Stimulated activated CD8-positive, alpha-beta memory T cell treated with anti-CD3 and anti-CD28 coated beads, Interleukin-4, amount 100 ng/mL, for 48 hours (primary cell): ENCODE results near the gene MAD2L1.
A peak's percentile ranks its signal among the peaks of the same experiment; 100 is the strongest.

Source experiments
- DNase-seq: peaks from one replicate; pipeline ENCODE4 v3.0.0-alpha.2; 2020

The MAD2L1 gene

DNA sequence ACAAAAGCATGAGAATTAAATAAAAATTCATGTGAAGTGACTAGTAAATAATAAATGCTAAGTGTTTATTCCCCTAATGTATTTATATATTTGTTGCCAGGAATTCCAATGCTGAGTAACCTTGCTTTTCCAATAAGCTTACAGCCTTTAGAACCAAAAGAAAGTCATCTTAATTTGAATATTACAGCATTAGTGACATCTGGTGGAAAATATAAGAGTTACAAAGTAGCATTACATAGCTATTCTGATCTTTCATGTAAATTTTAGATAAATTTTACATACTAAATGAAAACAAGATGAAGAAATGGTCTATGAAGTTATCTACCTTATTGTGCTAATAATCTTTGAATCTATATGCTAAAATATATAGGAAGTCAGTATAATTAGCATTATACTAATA, 10.4 kb downstream of the MAD2L1 start:
- DNase-seq, result no peak

DNA sequence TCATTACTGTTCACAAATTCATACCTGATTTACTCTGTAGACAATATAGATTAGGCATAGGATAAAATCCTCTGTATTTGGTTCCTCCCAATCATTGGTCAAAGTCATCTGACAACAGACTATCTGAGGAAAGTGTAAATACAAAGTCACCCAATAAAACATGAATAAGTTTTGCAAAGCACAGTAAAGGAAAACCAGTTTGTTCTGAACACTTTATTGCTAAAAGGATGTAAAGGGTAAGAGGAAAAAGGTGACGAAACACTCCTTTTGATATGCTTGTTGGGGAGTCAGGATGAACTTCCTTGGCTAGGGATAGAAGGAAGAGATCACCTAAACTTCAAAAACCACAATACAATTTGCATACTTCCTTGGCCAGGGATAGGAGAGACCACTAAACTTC, 10.9 kb downstream of the MAD2L1 start:
- DNase-seq, result no peak

DNA sequence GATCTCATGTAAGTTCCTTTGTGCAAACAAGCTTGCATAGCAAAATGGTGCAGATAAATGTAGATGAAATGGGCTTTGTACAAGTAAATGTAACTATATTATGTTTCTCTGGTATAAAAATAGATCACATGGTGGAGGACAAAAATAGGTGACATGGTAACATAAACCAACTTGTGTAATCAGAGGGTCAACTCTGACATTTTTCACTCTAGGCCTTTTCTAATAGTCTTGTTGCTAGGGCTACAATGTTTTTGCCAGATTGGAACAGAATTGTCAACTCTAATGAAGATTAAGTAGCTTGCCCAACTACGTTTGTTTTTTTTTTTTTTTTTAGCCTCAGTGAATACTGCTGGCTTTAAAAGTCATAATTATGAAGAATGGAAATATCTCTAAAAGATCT, 11.5 kb downstream of the MAD2L1 start:
- DNase-seq, result no peak

DNA sequence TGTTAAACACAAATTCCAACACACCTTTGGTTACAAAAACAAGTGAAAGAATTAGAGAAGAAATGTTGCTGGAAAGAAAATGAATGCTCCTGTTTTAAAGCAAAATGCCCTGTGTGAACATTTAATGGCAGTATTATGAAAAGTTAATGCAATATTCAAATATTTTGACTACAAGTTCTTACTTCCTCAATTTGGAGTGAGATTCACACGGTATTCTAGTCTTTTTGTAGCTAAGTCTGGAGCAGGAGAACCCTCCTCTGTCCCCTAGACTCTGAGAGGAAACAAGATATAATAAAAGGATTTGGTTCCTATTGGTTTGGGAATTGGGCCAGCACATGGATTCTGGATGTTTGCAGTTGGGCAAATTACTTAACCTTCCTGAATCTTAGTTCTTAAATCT, 12.7 kb downstream of the MAD2L1 start:
- no peak for DNase-seq

DNA sequence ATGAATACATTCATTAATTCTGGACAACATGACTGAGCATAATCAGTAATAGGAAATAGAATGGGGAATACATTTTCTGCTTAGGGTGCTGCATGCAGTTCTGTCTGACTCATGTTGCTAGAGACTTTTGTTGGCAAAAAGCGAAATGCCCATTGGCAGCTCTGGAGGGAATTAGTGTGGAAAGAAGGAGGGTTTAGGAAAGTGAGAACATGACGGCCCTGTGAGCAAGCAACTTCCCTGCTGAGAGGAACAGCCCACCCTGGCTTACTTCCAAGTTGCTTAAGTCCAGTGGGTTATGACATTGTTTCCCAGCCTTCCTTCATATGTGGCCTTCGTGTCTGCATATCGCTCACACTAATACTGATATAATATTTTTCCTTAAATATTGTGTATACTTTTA, 13.8 kb downstream of the MAD2L1 start:
- no peak for DNase-seq

- no peak for DNase-seq
These were observed 15.4 kb downstream of the MAD2L1 start for GRCh38 chr4:120051253-120051652.

GRCh38 chr4:120049732-120050494, 16.7 kb downstream of the MAD2L1 start:
- peak; percentile 81 for DNase-seq

DNA sequence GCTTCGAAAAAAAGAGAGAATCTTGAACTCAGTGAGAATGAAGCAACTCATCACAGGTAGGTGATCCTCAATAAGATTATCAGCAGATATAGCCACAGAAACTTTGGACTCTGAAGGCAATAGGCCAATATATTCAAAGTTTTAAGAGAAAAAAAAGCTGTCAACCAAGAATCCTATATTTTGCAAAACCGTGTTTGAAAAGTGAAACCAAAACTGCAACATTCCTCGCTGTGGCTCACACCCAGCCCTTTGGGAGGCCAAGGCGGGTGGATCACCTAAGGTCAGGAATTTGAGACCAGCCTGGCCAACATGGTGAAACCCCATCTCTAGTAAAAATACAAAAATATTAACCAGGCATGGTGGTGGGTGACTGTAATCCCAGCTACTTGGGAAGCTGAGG, 22.8 kb downstream of the MAD2L1 start:
- no peak for DNase-seq

DNA sequence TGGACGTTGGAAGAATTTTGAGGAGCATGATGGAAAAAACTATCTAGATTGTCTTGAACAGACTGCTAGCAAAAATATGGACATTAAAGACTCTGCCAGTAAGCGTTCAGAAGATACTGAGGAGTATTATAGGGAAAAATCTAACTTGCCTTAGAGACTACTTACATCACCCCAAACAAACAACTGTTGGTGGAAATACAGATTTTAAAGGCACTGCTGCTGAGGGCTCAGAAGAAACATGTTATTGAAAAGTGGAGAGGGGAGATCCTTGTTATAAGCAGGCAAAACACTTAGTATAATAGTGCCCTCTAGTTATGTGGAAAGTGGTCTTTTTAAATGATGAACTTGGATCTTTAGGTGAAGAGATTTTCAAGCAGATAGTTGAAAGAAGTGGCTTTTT, 29.2 kb downstream of the MAD2L1 start:
- no peak for DNase-seq

DNA sequence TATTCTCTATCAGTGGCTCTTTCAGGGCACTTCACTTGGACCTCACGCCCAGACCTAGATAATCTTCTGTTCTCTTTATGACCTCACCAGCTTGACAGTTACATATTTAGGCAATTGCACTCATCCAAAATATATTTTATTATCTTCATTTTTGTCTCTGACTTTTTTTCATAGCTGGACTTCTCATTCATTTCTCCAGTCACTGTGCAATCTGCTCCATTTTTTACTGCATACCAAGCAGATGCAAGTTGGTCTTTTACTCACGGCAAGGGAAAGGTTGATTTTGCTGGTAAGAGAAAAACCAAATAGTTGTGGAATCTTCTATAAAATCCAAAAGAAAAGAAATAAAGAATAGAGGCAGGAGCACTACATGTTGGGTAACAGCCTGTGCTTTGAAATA, 31.7 kb downstream of the MAD2L1 start:
- no peak for DNase-seq

DNA sequence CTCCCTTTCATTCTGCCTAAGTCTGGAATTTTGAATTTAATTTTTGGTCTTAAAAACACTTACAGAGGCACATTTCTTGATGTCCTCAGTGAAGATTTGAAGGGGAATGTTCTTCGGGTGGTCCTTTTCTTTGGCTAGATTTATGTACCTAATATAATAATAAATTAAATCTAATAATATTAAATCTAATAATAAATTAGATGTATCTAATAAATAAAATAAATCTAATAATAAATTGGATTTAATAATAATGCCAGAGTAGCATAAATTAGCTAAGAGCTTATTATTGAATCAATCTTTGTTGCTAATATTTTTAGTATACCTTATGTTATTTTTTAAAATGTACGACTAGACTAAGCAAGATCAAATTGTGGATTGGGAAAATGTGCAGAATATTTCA, 39.8 kb downstream of the MAD2L1 start:
- no peak for DNase-seq

DNA sequence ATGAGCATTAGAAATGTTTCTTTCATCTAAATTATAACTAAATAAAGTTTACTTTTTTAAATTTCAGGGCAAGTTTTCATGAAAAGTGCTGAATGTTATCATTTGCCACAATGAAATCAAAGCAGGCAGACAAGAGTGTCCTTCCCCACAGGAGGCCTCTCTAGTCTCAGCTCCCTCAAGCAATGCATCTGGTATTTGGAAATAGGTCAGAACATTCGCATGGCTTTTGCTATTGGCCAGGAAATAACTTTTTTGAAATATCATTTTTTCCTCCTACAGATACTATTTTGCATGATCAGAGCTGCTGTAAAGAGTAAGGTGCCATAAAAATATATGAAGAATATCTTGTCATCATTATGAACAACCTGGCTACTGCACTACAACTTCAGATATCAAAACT, 41.1 kb downstream of the MAD2L1 start:
- DNase-seq, result no peak

DNA sequence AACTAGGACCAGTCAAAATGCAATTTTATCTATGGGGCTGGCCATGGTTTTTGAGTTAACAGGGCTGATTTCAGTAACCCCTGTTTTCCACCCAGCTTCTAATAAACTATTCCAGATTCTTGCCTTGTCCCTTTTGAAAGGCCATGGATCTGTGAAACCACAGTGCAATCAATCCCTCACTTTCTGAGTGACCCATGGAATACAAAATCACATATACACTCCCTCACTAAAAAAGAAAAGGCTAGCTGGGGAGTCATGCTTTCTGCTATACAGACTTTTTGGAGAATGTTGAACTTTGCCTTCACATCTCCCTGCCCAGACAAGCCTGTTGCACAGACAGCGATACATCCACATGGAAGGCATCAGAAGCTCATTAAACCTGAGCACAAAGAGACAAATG, 47.9 kb downstream of the MAD2L1 start:
- DNase-seq, result no peak

DNA sequence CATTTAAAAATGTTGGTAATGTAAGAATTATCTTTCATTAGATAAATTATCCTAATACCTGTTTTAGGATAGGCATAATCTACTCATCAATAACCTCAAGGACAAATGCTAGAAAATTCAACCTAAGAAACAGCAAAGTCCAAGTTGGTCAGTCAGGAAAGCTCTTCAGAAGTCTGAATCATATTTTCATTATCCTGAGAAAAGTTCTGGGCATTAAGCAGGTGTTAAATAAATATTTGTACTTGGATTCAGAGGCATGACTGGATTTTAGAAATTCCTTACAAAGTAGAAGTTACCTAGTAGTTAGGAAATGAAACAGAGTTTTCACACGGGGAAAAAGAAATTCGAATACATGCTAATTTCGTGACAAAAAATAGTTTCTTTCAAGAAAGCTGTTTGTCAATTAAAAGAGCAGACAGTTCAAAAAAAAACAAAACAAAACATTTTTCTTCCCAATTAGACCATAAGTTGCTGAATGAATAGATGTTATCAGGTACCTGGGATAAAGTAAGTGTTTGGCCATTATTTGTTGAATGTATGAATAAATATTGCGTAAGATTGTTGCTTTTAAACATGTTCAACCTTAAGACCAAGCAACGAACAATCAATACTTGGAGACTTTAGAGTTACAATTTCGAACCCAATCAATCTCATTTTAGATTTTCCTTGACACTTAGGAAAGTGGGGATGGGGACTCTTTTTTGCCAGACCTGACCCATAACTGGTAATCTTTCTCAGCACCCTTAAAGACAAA, 48.5 kb downstream of the MAD2L1 start:
- no peak for DNase-seq

- DNase-seq, result no peak
These were observed 54.9 kb downstream of the MAD2L1 start for GRCh38 chr4:120011725-120012124.

GRCh38 chr4:120010646-120011045, 56.0 kb downstream of the MAD2L1 start:
- no peak for DNase-seq

DNA sequence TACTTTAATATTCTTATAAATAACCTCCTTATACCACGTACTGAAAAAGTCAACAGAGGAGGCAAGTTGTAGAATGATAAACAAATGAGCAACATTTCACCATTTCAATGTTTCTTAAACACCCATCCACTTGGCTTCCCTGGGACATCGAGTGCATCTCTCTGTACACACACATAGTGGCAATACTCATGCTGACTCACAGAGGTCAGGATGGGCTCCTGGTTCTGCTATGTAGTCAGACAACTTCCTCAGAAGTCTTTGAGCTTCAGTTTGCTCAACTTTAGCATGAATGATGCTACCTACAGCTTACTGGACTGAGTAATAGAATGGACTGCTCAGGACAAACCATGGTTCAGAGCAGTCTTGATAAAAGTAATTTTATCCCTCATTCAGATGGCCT, 56.9 kb downstream of the MAD2L1 start:
- no peak for DNase-seq

DNA sequence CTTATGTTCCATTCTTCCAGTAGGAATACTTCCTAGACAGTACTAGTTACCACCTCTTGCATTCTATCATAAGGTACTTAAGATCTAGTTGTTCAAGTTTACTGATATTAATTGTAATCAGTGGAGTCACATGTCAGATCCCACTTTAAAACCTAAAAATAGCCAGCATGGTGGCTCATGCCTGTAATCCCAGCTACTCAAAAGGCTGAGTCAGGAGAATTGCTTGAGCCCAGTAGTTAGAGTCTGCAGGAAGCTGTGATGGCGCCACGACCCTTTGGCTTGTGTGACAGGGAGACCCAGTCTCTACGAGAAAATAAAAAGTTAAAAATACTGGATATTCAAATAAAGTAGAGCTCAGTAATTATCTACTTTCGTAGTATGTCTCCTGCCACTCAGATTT, 57.7 kb downstream of the MAD2L1 start:
- DNase-seq, result no peak

- DNase-seq, result no peak
These were observed 58.7 kb downstream of the MAD2L1 start for GRCh38 chr4:120007896-120008436.

- no peak for DNase-seq
These were observed 59.3 kb downstream of the MAD2L1 start for GRCh38 chr4:120007191-120007871.
